ENCODE measurements around the gene DPPA3. TPM values are rescaled to one million over a fixed set of nuclear protein-coding genes. Genes with fewer than 3 reads are reported as not detected.

Gene DPPA3
- total RNA-seq, 2 donors from 2014 or later, result 1.3 to 4.6 TPM

DNA sequence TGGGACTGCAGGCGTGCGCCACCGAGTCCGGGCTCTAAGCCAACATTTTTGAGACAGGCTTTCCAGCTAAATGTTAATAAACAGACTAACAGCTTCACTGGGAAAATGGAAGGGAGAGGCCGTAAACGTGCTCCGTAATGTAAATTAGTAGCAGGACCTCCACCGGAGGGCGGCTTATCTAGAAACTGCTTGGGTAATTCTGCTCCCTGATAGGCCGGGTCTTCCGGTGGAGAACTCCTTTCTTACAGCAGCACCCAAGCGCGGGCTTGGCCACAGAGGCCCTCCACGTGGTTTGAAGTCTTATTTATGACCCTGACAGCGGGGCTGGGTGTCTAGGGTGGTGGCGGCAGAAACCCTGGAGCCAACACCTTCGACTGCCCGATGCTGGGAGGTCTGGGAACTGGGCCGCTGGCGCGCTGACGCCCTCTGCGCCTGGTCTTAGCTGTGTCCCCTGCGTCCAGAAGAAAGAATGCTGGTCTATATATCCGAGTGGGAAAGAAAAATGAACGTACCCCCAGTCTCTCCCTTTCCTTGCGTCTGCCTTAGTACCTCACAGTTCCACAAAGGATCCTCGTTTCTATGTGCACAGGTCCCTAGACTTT is 1.7 kb downstream of the DPPA3 start:
- Histone ChIP-seq H3K9me3 (ENCODE audit: control insufficient read depth, low read length) (no peaks in the 10 kb centered on the region), H3K27me3 (ENCODE audit: control insufficient read depth, insufficient read depth, low read length, poor library complexity, severe bottlenecking) (no peaks in the 10 kb centered on the region), H3K27ac (ENCODE audit: low read depth, low read length) (no peak overlapping the region), H3K9ac (ENCODE audit: extremely low read depth, low read length, poor library complexity, severe bottlenecking) (no peak overlapping the region), H3K4me3 (ENCODE audit: low read length) (no peak overlapping the region), H3K4me1 (ENCODE audit: control insufficient read depth, insufficient read depth, low read length) (peaks cover 3% of the 10 kb centered on the region), H3K36me3 (ENCODE audit: control insufficient read depth, insufficient read depth, low read length) (no peaks in the 10 kb centered on the region)
- Mint-ChIP-seq H3K27ac (no peak overlapping the region), H3K4me3 (no peak overlapping the region), H3K4me1 (peaks cover 28% of the 10 kb centered on the region), H3K27me3 (ENCODE audit: insufficient read depth) (peaks cover 24% of the 10 kb centered on the region), H3K9me3 (peaks cover 7% of the 10 kb centered on the region), H3K36me3 (ENCODE audit: low read depth) (no peaks in the 10 kb centered on the region)
- peak; percentile 72 for DNase-seq
- TF ChIP-seq, protein P1, sequence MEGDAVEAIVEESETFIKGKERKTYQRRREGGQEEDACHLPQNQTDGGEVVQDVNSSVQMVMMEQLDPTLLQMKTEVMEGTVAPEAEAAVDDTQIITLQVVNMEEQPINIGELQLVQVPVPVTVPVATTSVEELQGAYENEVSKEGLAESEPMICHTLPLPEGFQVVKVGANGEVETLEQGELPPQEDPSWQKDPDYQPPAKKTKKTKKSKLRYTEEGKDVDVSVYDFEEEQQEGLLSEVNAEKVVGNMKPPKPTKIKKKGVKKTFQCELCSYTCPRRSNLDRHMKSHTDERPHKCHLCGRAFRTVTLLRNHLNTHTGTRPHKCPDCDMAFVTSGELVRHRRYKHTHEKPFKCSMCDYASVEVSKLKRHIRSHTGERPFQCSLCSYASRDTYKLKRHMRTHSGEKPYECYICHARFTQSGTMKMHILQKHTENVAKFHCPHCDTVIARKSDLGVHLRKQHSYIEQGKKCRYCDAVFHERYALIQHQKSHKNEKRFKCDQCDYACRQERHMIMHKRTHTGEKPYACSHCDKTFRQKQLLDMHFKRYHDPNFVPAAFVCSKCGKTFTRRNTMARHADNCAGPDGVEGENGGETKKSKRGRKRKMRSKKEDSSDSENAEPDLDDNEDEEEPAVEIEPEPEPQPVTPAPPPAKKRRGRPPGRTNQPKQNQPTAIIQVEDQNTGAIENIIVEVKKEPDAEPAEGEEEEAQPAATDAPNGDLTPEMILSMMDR (conservative IDR thresholded peaks at IDR 0.05), result no peak
- WGBS, 2 experiments (ENCODE audit: insufficient coverage in 1 of 2, insufficient read length in 1 of 2), result 91 to 93% methylated on average over 15 to 28 of the region's 28 CpGs

DNA sequence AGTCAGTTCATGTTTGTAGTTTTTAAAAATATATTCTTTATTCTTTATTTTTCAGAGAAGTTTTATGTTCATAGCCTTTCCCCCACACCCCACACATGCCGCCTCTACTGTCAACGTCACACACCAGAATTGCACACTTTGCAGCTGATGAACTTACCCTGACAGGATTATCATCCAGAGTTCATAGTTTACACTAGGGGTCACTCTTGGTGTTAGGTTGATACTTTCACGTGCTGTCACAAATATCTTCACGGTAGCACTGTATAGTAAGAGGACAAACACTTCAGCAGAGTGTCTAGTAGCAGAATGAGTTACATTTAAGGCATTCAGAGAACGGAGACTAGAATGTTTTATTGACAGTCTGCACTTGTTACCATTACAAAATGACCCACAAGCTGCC is 5.1 kb downstream of the DPPA3 start:
- Histone ChIP-seq H3K27ac (ENCODE audit: low read depth, low read length) (no peak overlapping the region), H3K36me3 (ENCODE audit: control insufficient read depth, insufficient read depth, low read length) (no peaks in the 10 kb centered on the region), H3K9me3 (ENCODE audit: control insufficient read depth, low read length) (no peaks in the 10 kb centered on the region), H3K27me3 (ENCODE audit: control insufficient read depth, insufficient read depth, low read length, poor library complexity, severe bottlenecking) (no peaks in the 10 kb centered on the region), H3K4me1 (ENCODE audit: control insufficient read depth, insufficient read depth, low read length) (no peaks in the 10 kb centered on the region), H3K9ac (ENCODE audit: extremely low read depth, low read length, poor library complexity, severe bottlenecking) (no peak overlapping the region), H3K4me3 (ENCODE audit: low read length) (no peak overlapping the region)
- 40 to 45% methylated on average over 5 of the region's 5 CpGs for WGBS, 2 experiments (ENCODE audit: insufficient coverage in 1 of 2, insufficient read length in 1 of 2)
- no peak overlapping the region for H3K27ac Mint-ChIP-seq
- peaks cover 10% of the 10 kb centered on the region for H3K4me1 Mint-ChIP-seq
- peaks cover 5% of the 10 kb centered on the region for H3K9me3 Mint-ChIP-seq
- no peaks in the 10 kb centered on the region for H3K36me3 Mint-ChIP-seq (ENCODE audit: low read depth)
- TF ChIP-seq, protein P1 (conservative IDR thresholded peaks at IDR 0.05), result peak; percentile 85
- no peak overlapping the region for H3K4me3 Mint-ChIP-seq
- no peak for DNase-seq
- peaks cover 13% of the 10 kb centered on the region for H3K27me3 Mint-ChIP-seq (ENCODE audit: insufficient read depth)

DNA sequence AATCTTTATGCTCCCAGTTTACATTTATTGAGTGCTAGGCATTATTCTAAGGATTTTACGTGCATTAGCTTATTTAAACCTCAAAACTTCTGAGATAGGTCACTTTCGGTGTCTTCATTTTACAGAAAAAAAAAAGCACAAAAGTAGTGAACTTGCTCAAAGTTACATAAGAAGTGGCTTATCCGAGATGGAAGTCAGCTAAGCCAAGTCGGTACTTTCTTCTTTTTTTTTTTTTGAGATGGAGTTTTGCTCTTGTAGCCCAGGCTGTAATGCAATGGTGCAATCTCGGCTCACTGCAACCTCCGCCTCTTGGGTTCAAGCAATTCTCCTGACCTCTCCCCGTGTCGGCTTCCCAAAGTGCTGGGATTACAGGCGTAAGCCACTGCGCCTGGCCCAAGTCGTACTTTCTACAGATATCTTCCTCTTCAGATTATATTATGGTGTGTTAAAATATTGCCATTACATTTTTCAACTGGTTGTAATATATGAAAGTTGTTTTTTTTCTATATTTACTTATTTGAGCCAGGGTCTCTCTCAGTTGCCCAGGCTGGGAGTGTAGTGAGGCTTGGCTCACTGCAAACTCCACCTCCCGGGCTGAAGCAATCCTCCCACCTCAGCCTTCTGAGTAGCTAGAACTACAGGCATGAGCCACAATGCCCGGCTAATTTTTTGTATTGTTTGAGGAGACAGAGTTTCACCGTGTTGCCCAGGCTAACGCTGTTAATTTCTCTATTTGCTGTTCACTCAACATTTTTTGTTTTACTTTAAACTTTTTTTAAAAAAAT is 8.9 kb downstream of the DPPA3 start:
- no peak for DNase-seq
- Mint-ChIP-seq H3K4me3 (no peak overlapping the region), H3K27me3 (ENCODE audit: insufficient read depth) (peaks cover 2% of the 10 kb centered on the region), H3K4me1 (peaks cover 10% of the 10 kb centered on the region), H3K27ac (no peak overlapping the region), H3K9me3 (peaks cover 1% of the 10 kb centered on the region), H3K36me3 (ENCODE audit: low read depth) (no peaks in the 10 kb centered on the region)
- Histone ChIP-seq H3K27me3 (ENCODE audit: control insufficient read depth, insufficient read depth, low read length, poor library complexity, severe bottlenecking) (no peaks in the 10 kb centered on the region), H3K4me3 (ENCODE audit: low read length) (no peak overlapping the region), H3K36me3 (ENCODE audit: control insufficient read depth, insufficient read depth, low read length) (no peaks in the 10 kb centered on the region), H3K9me3 (ENCODE audit: control insufficient read depth, low read length) (no peaks in the 10 kb centered on the region), H3K27ac (ENCODE audit: low read depth, low read length) (no peak overlapping the region), H3K4me1 (ENCODE audit: control insufficient read depth, insufficient read depth, low read length) (no peaks in the 10 kb centered on the region), H3K9ac (ENCODE audit: extremely low read depth, low read length, poor library complexity, severe bottlenecking) (no peak overlapping the region)
- TF ChIP-seq, protein P1 (conservative IDR thresholded peaks at IDR 0.05), result no peak
- WGBS, 2 experiments (ENCODE audit: insufficient coverage in 1 of 2, insufficient read length in 1 of 2), result 79 to 80% methylated on average over 8 to 15 of the region's 15 CpGs
